SU-DHL-6 (cell line): ENCODE data around the gene RPS6KA2.

ENCODE experiments used
- H2AFZ ChIP-seq: fragments of 200-600 bp; sonication (generic); 2 replicates; pipeline ENCODE4 v1.6.1; 2014; ENCODE audit warnings: low read depth, mild to moderate bottlenecking, moderate library complexity, mixed read lengths, antibody characterized with exemption, low read length; ENCODE audit not compliant: severe bottlenecking
- H3F3A ChIP-seq: fragments of 200-600 bp; shearing (Covaris generic); 2 replicates; pipeline ENCODE4 v1.6.0; 2016; ENCODE audit warnings: antibody characterized with exemption, mild to moderate bottlenecking; ENCODE audit not compliant: insufficient read depth
- H3K27ac ChIP-seq: fragments of 200-600 bp; sonication (generic); 2 replicates; pipeline ENCODE4 v1.5.1; 2016; ENCODE audit warnings: low read depth, mild to moderate bottlenecking, low read length, moderate library complexity, mixed read lengths
- H3K27me3 ChIP-seq: fragments of 200-600 bp; sonication (generic), shearing (Covaris generic); 2 replicates; pipeline ENCODE4 v1.6.0; 2014; ENCODE audit warnings: mild to moderate bottlenecking, low read length
- H3K36me3 ChIP-seq: fragments of 200-600 bp; sonication (generic); 2 replicates; pipeline ENCODE4 v1.6.1; 2014; ENCODE audit warnings: mild to moderate bottlenecking, low read length, mixed read lengths
- H3K4me2 ChIP-seq: fragments of 300-600, 200-600 bp; shearing (Covaris generic), sonication (generic); 2 replicates; pipeline ENCODE4 v1.6.0; 2014; ENCODE audit warnings: low read length, low read depth, mild to moderate bottlenecking; ENCODE audit not compliant: poor library complexity, severe bottlenecking
- H3K4me3 ChIP-seq: fragments of 200-600 bp; sonication (generic); 2 replicates; pipeline ENCODE4 v1.5.1; 2014; ENCODE audit warnings: antibody characterized with exemption, low read length, mild to moderate bottlenecking, mixed read lengths; ENCODE audit not compliant: insufficient read depth, poor library complexity, severe bottlenecking
- H3K79me2 ChIP-seq: fragments of 200-600 bp; sonication (generic); 2 replicates; pipeline ENCODE4 v1.6.1; 2014; ENCODE audit warnings: mild to moderate bottlenecking, low read length, moderate library complexity; ENCODE audit not compliant: insufficient read depth
- H3K9ac ChIP-seq: fragments of 200-600 bp; sonication (generic); 2 replicates; pipeline ENCODE4 v1.7.0; 2014; ENCODE audit warnings: mild to moderate bottlenecking, low read length
- H3K9me2 ChIP-seq: fragments of 200-600 bp; sonication (generic); replicated peaks from 2 replicates; pipeline ENCODE4 v1.6.1; 2014; ENCODE audit warnings: low read length; ENCODE audit not compliant: insufficient read depth
- H3K9me3 ChIP-seq: fragments of 200-600 bp; sonication (generic); 2 replicates; pipeline ENCODE4 v1.6.1; 2014; ENCODE audit warnings: low read length, mixed read lengths; ENCODE audit not compliant: insufficient read depth
- H4K20me1 ChIP-seq: fragments of 200-600 bp; sonication (generic); 2 replicates; pipeline ENCODE4 v1.6.1; 2014; ENCODE audit warnings: low read depth, mild to moderate bottlenecking, antibody characterized with exemption, low read length, moderate library complexity, mixed read lengths
- EZH2phosphoT487 ChIP-seq: fragments of 200-600 bp; sonication (generic), shearing (Covaris generic); conservative IDR thresholded peaks from 2 replicates; pipeline ENCODE4 v1.6.1; 2018; ENCODE audit warnings: mild to moderate bottlenecking, antibody characterized with exemption, low read length, moderate library complexity, mixed read lengths
- TF ChIP-seq, protein P1 (sequence below): fragments of 200-600 bp; sonication (generic); IDR thresholded peaks from one replicate; pipeline ENCODE4 v1.5.1; 2017; ENCODE audit warnings: antibody characterized with exemption, mild to moderate bottlenecking, low read length, moderate library complexity; ENCODE audit not compliant: insufficient read depth, poor library complexity, severe bottlenecking

RPS6KA2 gene

DNA sequence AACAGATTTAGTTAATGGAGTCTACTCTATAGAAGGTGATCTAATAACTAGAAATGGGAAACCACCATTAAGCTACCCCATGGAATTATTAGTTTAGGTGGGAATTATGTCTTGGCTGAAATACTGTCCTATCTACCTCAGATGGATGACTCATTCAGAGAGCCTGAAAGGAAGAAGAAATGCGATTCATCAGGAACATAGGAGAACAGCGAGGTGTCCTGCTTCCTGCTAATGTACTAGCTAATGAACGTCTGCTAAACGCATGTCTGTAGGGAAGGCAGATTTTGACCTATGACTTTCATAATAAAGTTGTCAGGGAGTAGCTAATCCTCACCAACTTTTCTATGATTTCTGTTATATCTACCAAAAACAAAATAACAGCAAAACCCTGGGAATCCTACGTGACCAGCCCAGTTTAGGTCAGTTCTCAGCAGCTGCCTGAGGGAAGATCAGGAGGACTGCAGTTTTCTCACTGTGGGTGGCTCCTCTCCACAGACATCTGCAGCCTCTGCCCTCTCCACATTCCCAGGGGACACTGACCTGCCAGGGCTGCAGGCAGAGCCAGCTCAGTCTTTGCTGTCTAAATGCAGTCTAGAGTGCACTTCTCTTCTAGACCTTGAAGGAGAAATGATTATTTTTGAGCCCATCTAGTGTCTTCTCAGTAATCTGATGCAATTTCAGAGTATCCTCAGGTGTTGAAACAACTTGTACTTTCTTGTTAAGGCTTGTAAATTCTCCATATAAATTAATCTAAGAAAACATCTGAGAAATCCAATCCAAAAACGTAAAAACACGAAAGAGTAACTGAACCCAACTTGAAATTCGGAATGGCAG, 266.6 kb downstream of the RPS6KA2 start:
- no peak for TF ChIP-seq EZH2phosphoT487
- TF ChIP-seq, protein P1, sequence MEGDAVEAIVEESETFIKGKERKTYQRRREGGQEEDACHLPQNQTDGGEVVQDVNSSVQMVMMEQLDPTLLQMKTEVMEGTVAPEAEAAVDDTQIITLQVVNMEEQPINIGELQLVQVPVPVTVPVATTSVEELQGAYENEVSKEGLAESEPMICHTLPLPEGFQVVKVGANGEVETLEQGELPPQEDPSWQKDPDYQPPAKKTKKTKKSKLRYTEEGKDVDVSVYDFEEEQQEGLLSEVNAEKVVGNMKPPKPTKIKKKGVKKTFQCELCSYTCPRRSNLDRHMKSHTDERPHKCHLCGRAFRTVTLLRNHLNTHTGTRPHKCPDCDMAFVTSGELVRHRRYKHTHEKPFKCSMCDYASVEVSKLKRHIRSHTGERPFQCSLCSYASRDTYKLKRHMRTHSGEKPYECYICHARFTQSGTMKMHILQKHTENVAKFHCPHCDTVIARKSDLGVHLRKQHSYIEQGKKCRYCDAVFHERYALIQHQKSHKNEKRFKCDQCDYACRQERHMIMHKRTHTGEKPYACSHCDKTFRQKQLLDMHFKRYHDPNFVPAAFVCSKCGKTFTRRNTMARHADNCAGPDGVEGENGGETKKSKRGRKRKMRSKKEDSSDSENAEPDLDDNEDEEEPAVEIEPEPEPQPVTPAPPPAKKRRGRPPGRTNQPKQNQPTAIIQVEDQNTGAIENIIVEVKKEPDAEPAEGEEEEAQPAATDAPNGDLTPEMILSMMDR = no peak
- Histone ChIP-seq H3K4me2 (no peak overlapping the region), H3F3A (no peaks in the 10 kb centered on the region), H3K4me3 (no peak overlapping the region), H3K9me3 (no peaks in the 10 kb centered on the region), H3K36me3 (no peaks in the 10 kb centered on the region), H3K79me2 (no peaks in the 10 kb centered on the region), H3K9me2 (no peaks in the 10 kb centered on the region), H4K20me1 (no peaks in the 10 kb centered on the region), H2AFZ (no peak overlapping the region), H3K27ac (no peak overlapping the region), H3K9ac (no peak overlapping the region), H3K27me3 (no peaks in the 10 kb centered on the region)
